ENCODE measurements around the gene TSPAN15. TPM values are rescaled to one million over a fixed set of nuclear protein-coding genes. Genes with fewer than 3 reads are reported as not detected.
"Not testable (repeated sequence)": the region's sequence is repeated elsewhere in the genome, so short reads cannot be mapped to it uniquely, and the experiment has no call there.

The TSPAN15 gene
- total RNA-seq, 6 donors from 2014 or later, result 19.9 to 69.5 (median 63.0) TPM

GRCh38 chr10:69446650-69447151, 4.6 kb upstream of the TSPAN15 start:
- H3K9me3 ChIP-seq, result no peaks in the 10 kb centered on the region
- no peak for DNase-seq
- peaks cover 27 to 35% (median 32%) of the 10 kb centered on the region in 4 donors for H3K4me1 ChIP-seq
- peak overlapping the region in 2 of 4 donors; percentile 26 to 35 for H3K27ac ChIP-seq
- no peak overlapping the region for H3K4me3 ChIP-seq
- WGBS, 2 donors, result 31 to 38% methylated on average over 3 of the region's 3 CpGs
- H3K36me3 ChIP-seq, result no peaks in the 10 kb centered on the region
- no peak for ATAC-seq (ENCODE audit: low FRiP score in 2 of 2)
- TF ChIP-seq CTCF (IDR thresholded peaks at IDR 0.05), result no peak
- no peak for TF ChIP-seq POLR2AphosphoS5 (IDR thresholded peaks at IDR 0.05)
- TF ChIP-seq EP300 (IDR thresholded peaks at IDR 0.05), result no peak
- no peak for TF ChIP-seq POLR2A (IDR thresholded peaks at IDR 0.05)
- no peaks in the 10 kb centered on the region for H3K27me3 ChIP-seq

- 0% methylated on average over 1 of the region's 1 CpG; no CpG with 5 or more reads in 1 of the 2 donors for WGBS, 2 donors
- peak overlapping the region; percentile 76 to 90 (median 81) for H3K27ac ChIP-seq
- H3K27me3 ChIP-seq, result no peaks in the 10 kb centered on the region
- TF ChIP-seq CTCF (IDR thresholded peaks at IDR 0.05) (peak; percentile 49 to 75 (median 67)), EP300 (IDR thresholded peaks at IDR 0.05) (no peak)
- no peak overlapping the region for H3K4me3 ChIP-seq
- peaks cover 32 to 55% (median 42%) of the 10 kb centered on the region in 4 donors for H3K4me1 ChIP-seq
- DNase-seq, result peak in 1 of 2 donors; percentile 74
- no peaks in the 10 kb centered on the region for H3K9me3 ChIP-seq
- peak; percentile 61 for ATAC-seq (ENCODE audit: low FRiP score in 2 of 2)
- H3K36me3 ChIP-seq, result no peaks in the 10 kb centered on the region
These were observed 1.4 kb upstream of the TSPAN15 start for GRCh38 chr10:69449841-69450240.

GRCh38 chr10:69450395-69450794, 870 bp upstream of the TSPAN15 start:
- WGBS, 2 donors, result 88 to 91% methylated on average over 16 of the region's 16 CpGs
- ATAC-seq (ENCODE audit: low FRiP score in 2 of 2); H3K36me3 ChIP-seq; H3K27me3 ChIP-seq; DNase-seq; H3K4me3 ChIP-seq; H3K9me3 ChIP-seq: not testable (repeated sequence)
- Histone ChIP-seq H3K27ac (peak overlapping the region; percentile 76 to 90 (median 81)), H3K4me1 (peaks cover 32 to 56% (median 42%) of the 10 kb centered on the region in 4 donors)

GRCh38 chr10:69451784-69452251, 553 bp downstream of the TSPAN15 start:
- WGBS, 2 donors, result 27 to 28% methylated on average over 11 to 17 of the region's 38 CpGs
- peak; percentile 68 to 85 for ATAC-seq (ENCODE audit: low FRiP score in 2 of 2)
- DNase-seq, result peak; percentile 85 to 92
- H3K36me3 ChIP-seq, result no peaks in the 10 kb centered on the region
- H3K4me1 ChIP-seq, result peaks cover 31 to 66% (median 38%) of the 10 kb centered on the region in 4 donors
- H3K27me3 ChIP-seq, result no peaks in the 10 kb centered on the region
- TF ChIP-seq POLR2AphosphoS5 (IDR thresholded peaks at IDR 0.05) (peak in 1 of 2 donors; percentile 0), EP300 (IDR thresholded peaks at IDR 0.05) (no peak), POLR2A (IDR thresholded peaks at IDR 0.05) (peak in 2 of 4 donors; percentile 13 to 52), CTCF (IDR thresholded peaks at IDR 0.05) (no peak)
- H3K4me3 ChIP-seq, result peak overlapping the region; percentile 42 to 83 (median 70)
- H3K27ac ChIP-seq, result peak overlapping the region; percentile 76 to 90 (median 81)
- H3K9me3 ChIP-seq, result no peaks in the 10 kb centered on the region

- Histone ChIP-seq H3K36me3 (no peaks in the 10 kb centered on the region), H3K4me3 (peak overlapping the region in 2 of 4 donors; percentile 66 to 83), H3K27ac (peak overlapping the region in 2 of 4 donors; percentile 76 to 90), H3K9me3 (no peaks in the 10 kb centered on the region), H3K4me1 (peaks cover 26 to 69% (median 38%) of the 10 kb centered on the region in 4 donors), H3K27me3 (no peaks in the 10 kb centered on the region)
- TF ChIP-seq CTCF (IDR thresholded peaks at IDR 0.05) (no peak), POLR2A (IDR thresholded peaks at IDR 0.05) (no peak)
- WGBS, 2 donors, result 79% methylated on average over 6 of the region's 6 CpGs
- DNase-seq (no peak), ATAC-seq (ENCODE audit: low FRiP score in 2 of 2) (no peak)
These were observed 1.6 kb downstream of the TSPAN15 start for GRCh38 chr10:69452676-69453415.
